Measurements from ENCODE around the gene CTIF.
A peak's percentile ranks its signal among the peaks of the same experiment; 100 is the strongest.

CTIF gene

GRCh38 chr18:48673456-48673852 is 134.6 kb downstream of the CTIF start:
- H3K9ac ChIP-seq (ENCODE audit: low read length), result no peak overlapping the region
- no peaks in the 10 kb centered on the region for H3K9me2 ChIP-seq (replicated peaks; ENCODE audit: insufficient read depth, low read length)
- H3K9me3 ChIP-seq (ENCODE audit: insufficient read depth, low read length), result no peaks in the 10 kb centered on the region
- no peaks in the 10 kb centered on the region for H3K27me3 ChIP-seq (ENCODE audit: low read length)
- no peak overlapping the region for H3K27ac ChIP-seq (ENCODE audit: low read depth, low read length)
- no peaks in the 10 kb centered on the region for H3K36me3 ChIP-seq (ENCODE audit: low read length)
- no peaks in the 10 kb centered on the region for H3K79me2 ChIP-seq (ENCODE audit: insufficient read depth, low read length)
- no peak overlapping the region for H3K4me2 ChIP-seq (ENCODE audit: low read depth, low read length, poor library complexity, severe bottlenecking)
- no peaks in the 10 kb centered on the region for H3F3A ChIP-seq (ENCODE audit: insufficient read depth)
- H4K20me1 ChIP-seq (ENCODE audit: low read depth, low read length), result no peaks in the 10 kb centered on the region
- TF ChIP-seq EZH2phosphoT487 (conservative IDR thresholded peaks at IDR 0.05; ENCODE audit: low read length), result no peak
- no peak for TF ChIP-seq CTCF (IDR thresholded peaks at IDR 0.05; ENCODE audit: insufficient read depth, low read length, poor library complexity, severe bottlenecking)
- no peak overlapping the region for H3K4me3 ChIP-seq (ENCODE audit: insufficient read depth, low read length, poor library complexity, severe bottlenecking)
- no peak overlapping the region for H2AFZ ChIP-seq (ENCODE audit: low read depth, low read length, severe bottlenecking)

GRCh38 chr18:48673853-48674721 is 135.3 kb downstream of the CTIF start:
- Histone ChIP-seq H3K27me3 (ENCODE audit: low read length) (no peaks in the 10 kb centered on the region), H3K36me3 (ENCODE audit: low read length) (no peaks in the 10 kb centered on the region), H3K4me2 (ENCODE audit: low read depth, low read length, poor library complexity, severe bottlenecking) (no peak overlapping the region)

GRCh38 chr18:48674758-48675351 is 136.0 kb downstream of the CTIF start:
- Histone ChIP-seq H3K79me2 (ENCODE audit: insufficient read depth, low read length) (no peaks in the 10 kb centered on the region), H3K4me2 (ENCODE audit: low read depth, low read length, poor library complexity, severe bottlenecking) (no peak overlapping the region), H3K4me3 (ENCODE audit: insufficient read depth, low read length, poor library complexity, severe bottlenecking) (no peak overlapping the region), H3K27ac (ENCODE audit: low read depth, low read length) (no peak overlapping the region), H3K9ac (ENCODE audit: low read length) (no peak overlapping the region), H4K20me1 (ENCODE audit: low read depth, low read length) (no peaks in the 10 kb centered on the region), H3F3A (ENCODE audit: insufficient read depth) (no peaks in the 10 kb centered on the region), H3K9me3 (ENCODE audit: insufficient read depth, low read length) (no peaks in the 10 kb centered on the region), H3K9me2 (replicated peaks; ENCODE audit: insufficient read depth, low read length) (no peaks in the 10 kb centered on the region), H3K36me3 (ENCODE audit: low read length) (no peaks in the 10 kb centered on the region), H3K27me3 (ENCODE audit: low read length) (no peaks in the 10 kb centered on the region), H2AFZ (ENCODE audit: low read depth, low read length, severe bottlenecking) (no peak overlapping the region)
- TF ChIP-seq EZH2phosphoT487 (conservative IDR thresholded peaks at IDR 0.05; ENCODE audit: low read length), result no peak
- TF ChIP-seq CTCF (IDR thresholded peaks at IDR 0.05; ENCODE audit: insufficient read depth, low read length, poor library complexity, severe bottlenecking), result no peak

More at GRCh38 chr18:48673853-48674721, 135.3 kb downstream of the CTIF start:
- Histone ChIP-seq H4K20me1 (ENCODE audit: low read depth, low read length) (no peaks in the 10 kb centered on the region), H3K4me3 (ENCODE audit: insufficient read depth, low read length, poor library complexity, severe bottlenecking) (no peak overlapping the region), H3K27ac (ENCODE audit: low read depth, low read length) (no peak overlapping the region), H3K9me3 (ENCODE audit: insufficient read depth, low read length) (no peaks in the 10 kb centered on the region), H3F3A (ENCODE audit: insufficient read depth) (no peaks in the 10 kb centered on the region), H3K9me2 (replicated peaks; ENCODE audit: insufficient read depth, low read length) (no peaks in the 10 kb centered on the region), H2AFZ (ENCODE audit: low read depth, low read length, severe bottlenecking) (peak overlapping the region; percentile 5), H3K79me2 (ENCODE audit: insufficient read depth, low read length) (no peaks in the 10 kb centered on the region), H3K9ac (ENCODE audit: low read length) (no peak overlapping the region)
- TF ChIP-seq EZH2phosphoT487 (conservative IDR thresholded peaks at IDR 0.05; ENCODE audit: low read length) (no peak), CTCF (IDR thresholded peaks at IDR 0.05; ENCODE audit: insufficient read depth, low read length, poor library complexity, severe bottlenecking) (no peak)
